ENCODE measurements around the gene TMEM260. TPM values are rescaled to one million over a fixed set of nuclear protein-coding genes. Genes with fewer than 3 reads are reported as not detected.
A peak's percentile ranks its signal among the peaks of the same experiment; 100 is the strongest.

TMEM260 gene
- total RNA-seq, 6 donors from 2014 or later, result 6.7 to 27.2 (median 20.1) TPM

DNA sequence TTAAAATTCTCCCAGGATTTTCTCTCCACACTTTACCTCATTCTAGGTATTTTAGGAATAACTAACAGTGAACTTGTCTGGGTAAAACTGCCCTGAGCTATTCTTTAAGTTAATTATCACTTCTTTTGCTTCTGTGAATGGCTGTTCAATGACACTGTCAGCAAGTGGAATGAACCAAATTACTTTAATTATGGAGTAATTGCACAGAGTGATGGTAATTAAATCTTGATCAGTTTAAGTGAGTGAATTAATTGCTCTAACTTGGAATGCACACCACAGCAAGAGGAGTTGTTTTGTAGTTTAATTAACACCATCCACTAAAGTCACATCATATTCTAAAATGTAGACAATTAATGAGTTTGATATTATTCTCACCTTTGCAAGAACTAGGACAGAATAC lies 36.2 kb upstream of the TMEM260 start:
- no peak overlapping the region for H3K4me3 ChIP-seq
- no peaks in the 10 kb centered on the region for H3K4me1 ChIP-seq
- TF ChIP-seq EP300 (IDR thresholded peaks at IDR 0.05) (no peak), POLR2A (IDR thresholded peaks at IDR 0.05) (no peak), POLR2AphosphoS5 (IDR thresholded peaks at IDR 0.05) (no peak)
- TF ChIP-seq, protein P1, sequence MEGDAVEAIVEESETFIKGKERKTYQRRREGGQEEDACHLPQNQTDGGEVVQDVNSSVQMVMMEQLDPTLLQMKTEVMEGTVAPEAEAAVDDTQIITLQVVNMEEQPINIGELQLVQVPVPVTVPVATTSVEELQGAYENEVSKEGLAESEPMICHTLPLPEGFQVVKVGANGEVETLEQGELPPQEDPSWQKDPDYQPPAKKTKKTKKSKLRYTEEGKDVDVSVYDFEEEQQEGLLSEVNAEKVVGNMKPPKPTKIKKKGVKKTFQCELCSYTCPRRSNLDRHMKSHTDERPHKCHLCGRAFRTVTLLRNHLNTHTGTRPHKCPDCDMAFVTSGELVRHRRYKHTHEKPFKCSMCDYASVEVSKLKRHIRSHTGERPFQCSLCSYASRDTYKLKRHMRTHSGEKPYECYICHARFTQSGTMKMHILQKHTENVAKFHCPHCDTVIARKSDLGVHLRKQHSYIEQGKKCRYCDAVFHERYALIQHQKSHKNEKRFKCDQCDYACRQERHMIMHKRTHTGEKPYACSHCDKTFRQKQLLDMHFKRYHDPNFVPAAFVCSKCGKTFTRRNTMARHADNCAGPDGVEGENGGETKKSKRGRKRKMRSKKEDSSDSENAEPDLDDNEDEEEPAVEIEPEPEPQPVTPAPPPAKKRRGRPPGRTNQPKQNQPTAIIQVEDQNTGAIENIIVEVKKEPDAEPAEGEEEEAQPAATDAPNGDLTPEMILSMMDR (IDR thresholded peaks at IDR 0.05), result no peak
- no peak overlapping the region for H3K27ac ChIP-seq
- ATAC-seq (ENCODE audit: low FRiP score in 2 of 2) (no peak), DNase-seq (no peak)
- no peaks in the 10 kb centered on the region for H3K9me3 ChIP-seq
- H3K36me3 ChIP-seq, result no peaks in the 10 kb centered on the region
- H3K27me3 ChIP-seq, result no peaks in the 10 kb centered on the region

DNA sequence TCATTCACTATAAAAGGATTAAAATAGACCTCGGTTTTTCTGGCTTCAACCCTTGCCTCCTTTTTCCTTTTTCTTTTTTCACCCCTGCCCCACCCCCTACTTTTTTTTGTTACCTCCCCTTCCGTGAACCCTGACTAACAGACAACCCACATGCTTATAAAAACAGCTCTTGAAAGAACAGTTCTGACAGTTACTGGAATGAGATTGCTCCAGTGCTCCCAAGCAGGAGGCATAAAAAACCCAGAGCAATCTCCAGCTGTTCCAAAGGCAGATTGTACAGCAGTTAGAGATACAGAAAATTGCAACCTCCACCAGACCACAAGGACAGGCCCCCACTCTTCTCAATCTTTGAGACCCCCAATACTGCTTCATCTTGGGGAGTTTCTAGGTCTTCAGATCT lies 29.9 kb upstream of the TMEM260 start:
- Histone ChIP-seq H3K4me3 (no peak overlapping the region), H3K36me3 (no peaks in the 10 kb centered on the region), H3K4me1 (no peaks in the 10 kb centered on the region), H3K9me3 (no peaks in the 10 kb centered on the region), H3K27me3 (no peaks in the 10 kb centered on the region), H3K27ac (no peak overlapping the region)
- TF ChIP-seq, protein P1 (IDR thresholded peaks at IDR 0.05), result no peak
- TF ChIP-seq POLR2AphosphoS5 (IDR thresholded peaks at IDR 0.05) (no peak), POLR2A (IDR thresholded peaks at IDR 0.05) (no peak), EP300 (IDR thresholded peaks at IDR 0.05) (no peak)
- ATAC-seq (ENCODE audit: low FRiP score in 2 of 2) (no peak), DNase-seq (no peak)
- WGBS, 2 donors, result 54 to 59% methylated on average over 2 of the region's 2 CpGs

DNA sequence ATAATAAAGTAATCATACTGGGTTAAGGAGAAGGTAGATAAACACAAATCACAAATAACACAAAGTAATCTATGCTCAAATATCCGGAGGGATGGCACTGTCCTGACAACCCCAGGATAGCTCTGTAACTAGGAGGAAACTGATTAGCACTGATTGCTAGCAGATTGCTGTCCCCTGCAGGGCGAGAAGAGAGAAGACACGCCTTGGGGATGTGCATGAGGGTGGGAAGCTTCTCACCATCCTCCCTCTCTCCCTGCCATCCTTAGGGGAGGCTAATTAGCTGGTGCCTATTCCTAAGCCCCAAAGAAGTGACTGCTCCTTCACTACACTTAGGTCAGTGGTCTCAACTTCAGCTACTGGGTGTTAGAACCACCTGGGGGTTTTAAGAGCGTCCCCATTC lies 27.0 kb upstream of the TMEM260 start:
- H3K27ac ChIP-seq, result no peak overlapping the region
- 55 to 70% methylated on average over 3 to 4 of the region's 4 CpGs for WGBS, 2 donors
- TF ChIP-seq POLR2AphosphoS5 (IDR thresholded peaks at IDR 0.05) (no peak), EP300 (IDR thresholded peaks at IDR 0.05) (no peak), POLR2A (IDR thresholded peaks at IDR 0.05) (no peak)

DNA sequence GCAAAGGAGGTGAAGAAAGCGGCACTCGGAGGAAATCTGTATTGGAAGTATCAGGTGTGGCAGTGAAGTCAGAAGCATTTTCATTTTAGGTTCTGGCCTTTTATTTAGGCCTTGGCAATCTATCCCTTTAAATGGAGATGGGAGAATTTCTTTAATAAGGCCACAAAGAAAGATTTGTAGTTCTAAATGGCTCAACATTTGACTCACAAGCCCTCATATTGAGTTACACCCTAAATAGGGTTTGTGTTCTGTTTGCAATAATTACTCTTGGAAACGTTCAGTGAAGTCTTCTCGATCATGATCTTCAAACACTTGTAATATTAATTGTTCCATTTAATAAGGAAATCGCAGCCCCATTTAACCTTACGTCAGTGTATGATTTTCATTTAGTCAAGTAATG lies 25.3 kb upstream of the TMEM260 start:
- H3K27me3 ChIP-seq, result no peaks in the 10 kb centered on the region
- H3K27ac ChIP-seq, result no peak overlapping the region
- peaks cover 0 to 4% (median 0%) of the 10 kb centered on the region in 4 donors for H3K4me1 ChIP-seq
- H3K4me3 ChIP-seq, result no peak overlapping the region
- WGBS, 2 donors, result 59 to 76% methylated on average over 6 of the region's 6 CpGs
- no peak for TF ChIP-seq EP300 (IDR thresholded peaks at IDR 0.05)
- TF ChIP-seq, protein P1 (IDR thresholded peaks at IDR 0.05), result no peak
- no peaks in the 10 kb centered on the region for H3K36me3 ChIP-seq
- ATAC-seq (ENCODE audit: low FRiP score in 2 of 2) (no peak), DNase-seq (no peak)
- no peaks in the 10 kb centered on the region for H3K9me3 ChIP-seq

More for the DNA sequence above, 27.0 kb upstream of the TMEM260 start:
- no peaks in the 10 kb centered on the region for H3K9me3 ChIP-seq
- DNase-seq, result no peak
- no peaks in the 10 kb centered on the region for H3K27me3 ChIP-seq
- ATAC-seq (ENCODE audit: low FRiP score in 2 of 2), result no peak
- H3K36me3 ChIP-seq, result no peaks in the 10 kb centered on the region
- H3K4me1 ChIP-seq, result peaks cover 0 to 4% (median 0%) of the 10 kb centered on the region in 4 donors
- no peak overlapping the region for H3K4me3 ChIP-seq

DNA sequence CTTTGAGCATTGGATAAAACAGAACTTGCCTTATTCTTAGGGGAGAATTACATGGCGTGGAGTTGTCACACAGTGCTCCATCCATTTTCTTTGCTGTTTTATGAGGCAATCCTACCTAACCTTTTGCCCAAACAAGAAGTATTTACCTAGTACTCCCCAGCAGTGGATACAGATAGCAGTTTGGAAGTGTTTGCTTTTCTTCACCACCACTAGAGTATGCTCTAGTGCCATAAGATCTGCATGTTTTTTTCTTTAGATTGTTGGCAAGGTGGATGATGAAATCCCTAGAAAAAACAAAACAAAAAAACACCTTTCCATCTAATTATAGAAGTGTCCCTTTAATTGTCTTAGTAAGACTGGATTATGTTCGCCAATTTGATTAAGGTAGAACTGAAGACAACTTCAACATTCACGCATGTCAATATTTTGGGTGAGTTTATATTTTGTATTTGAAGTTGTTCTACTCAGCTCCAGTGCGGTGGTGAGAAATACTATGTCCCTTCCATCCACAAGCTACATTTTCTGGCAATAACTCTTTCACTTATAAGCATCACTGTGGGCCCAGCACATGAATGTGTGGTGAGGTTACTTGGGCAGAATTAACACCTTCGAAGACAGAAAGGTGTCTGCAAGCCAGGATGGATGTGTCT lies 23.6 kb upstream of the TMEM260 start:
- TF ChIP-seq, protein P1 (IDR thresholded peaks at IDR 0.05), result peak in 3 of 6 experiments; percentile 34 to 53 (median 53)
- TF ChIP-seq EP300 (IDR thresholded peaks at IDR 0.05), result no peak
- no peaks in the 10 kb centered on the region for H3K27me3 ChIP-seq
- peaks cover 0 to 4% (median 0%) of the 10 kb centered on the region in 4 donors for H3K4me1 ChIP-seq
- no peak overlapping the region for H3K4me3 ChIP-seq
- H3K9me3 ChIP-seq, result no peaks in the 10 kb centered on the region
- 50 to 52% methylated on average over 5 of the region's 5 CpGs for WGBS, 2 donors
- DNase-seq (no peak), ATAC-seq (ENCODE audit: low FRiP score in 2 of 2) (no peak)
- H3K27ac ChIP-seq, result no peak overlapping the region
- no peaks in the 10 kb centered on the region for H3K36me3 ChIP-seq
